ENCODE data around the gene SBF2.
"Not testable (repeated sequence)": the region's sequence is repeated elsewhere in the genome, so short reads cannot be mapped to it uniquely, and the experiment has no call there.

Gene SBF2

DNA sequence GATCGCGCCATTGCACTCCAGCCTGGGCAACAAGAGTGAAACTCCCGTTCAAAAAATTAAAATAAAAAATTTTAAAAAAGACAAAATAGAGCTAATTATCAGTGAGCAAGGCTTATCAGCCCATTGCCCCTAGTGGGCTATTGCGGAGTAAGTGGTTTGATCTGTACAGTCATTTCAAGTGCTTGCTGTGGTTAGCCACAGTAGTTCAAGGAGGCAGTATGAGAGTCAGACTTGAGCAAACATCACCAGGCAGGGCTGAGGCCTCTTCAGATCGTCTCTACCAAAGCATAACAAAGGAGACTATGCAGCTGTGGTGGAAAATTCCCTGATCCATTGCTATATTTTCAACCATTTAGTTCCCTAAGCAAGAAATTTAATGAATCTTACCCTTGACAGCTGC lies 4.3 kb upstream of the SBF2 start:
- no peak for DNase-seq

DNA sequence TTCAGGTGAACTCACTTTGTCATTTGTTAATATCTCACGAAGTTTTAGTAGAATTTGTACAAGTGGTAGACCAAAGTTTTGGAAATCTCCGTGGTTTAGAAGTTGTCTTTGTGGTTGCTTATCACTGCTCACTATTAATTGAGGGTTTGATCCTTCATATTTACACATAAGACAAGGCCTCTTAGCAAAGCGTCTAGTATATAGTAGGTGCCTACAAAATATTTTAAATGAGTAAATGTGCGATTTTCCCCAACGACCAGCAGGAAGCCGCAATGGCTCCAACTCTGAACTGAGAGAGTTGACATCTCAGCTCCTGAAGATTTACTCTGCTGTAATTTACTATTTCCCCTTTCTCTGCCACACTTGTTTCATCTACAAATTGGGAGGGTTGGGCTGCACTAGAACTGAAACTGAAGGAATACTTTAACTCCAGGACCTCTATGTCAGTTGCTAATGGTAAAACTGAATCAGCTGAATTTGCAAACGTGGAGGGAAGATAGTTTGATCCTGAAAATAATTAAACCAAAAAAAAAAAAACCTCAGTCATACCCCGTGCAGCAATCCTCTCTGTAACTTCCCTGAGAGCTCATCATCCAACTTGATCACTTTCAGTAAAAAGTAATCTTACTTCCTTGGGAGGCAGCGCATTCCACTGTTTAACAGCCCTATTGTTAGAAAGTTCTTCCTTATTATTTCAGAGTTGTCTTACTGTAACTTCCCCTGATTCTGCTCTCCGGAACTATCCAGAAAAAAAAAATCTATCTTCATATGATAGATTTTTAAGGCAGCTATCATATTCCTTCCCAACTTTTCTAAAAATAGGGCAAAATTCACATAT lies 1.3 kb upstream of the SBF2 start:
- no peak for DNase-seq

DNA sequence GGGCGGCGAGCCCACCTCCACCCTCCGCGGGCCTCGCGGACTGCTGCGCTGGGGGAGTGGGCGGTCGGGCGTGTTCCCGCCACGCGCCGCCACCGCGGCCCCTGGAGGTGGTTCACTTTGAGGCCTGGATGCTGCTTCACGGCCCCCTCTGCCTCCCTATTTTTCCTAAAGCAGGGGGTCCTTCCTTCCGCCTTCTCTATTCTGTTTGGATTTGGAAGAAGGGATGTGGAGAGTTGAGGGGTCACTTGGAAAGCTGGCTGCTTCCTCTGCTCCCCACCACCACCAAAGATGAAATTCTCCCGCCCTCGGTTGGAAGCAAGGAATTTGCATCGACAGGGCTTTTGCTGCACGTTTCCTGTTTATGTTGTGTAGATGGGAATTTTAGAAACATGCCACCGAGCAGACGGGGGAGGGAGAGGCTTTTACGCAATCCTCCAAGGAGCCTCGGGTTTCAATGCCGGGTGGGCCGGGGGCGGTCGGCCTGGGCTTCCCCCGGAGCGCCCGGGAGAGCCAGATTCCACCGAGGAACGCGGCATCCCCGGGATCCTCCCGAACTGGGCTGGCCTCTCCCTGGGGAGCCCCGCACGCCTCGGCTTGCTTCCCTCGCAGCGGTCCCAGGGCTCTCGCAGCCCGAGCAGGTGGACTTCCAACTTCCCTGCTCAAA lies 403 bp upstream of the SBF2 start:
- no peak for DNase-seq

DNA sequence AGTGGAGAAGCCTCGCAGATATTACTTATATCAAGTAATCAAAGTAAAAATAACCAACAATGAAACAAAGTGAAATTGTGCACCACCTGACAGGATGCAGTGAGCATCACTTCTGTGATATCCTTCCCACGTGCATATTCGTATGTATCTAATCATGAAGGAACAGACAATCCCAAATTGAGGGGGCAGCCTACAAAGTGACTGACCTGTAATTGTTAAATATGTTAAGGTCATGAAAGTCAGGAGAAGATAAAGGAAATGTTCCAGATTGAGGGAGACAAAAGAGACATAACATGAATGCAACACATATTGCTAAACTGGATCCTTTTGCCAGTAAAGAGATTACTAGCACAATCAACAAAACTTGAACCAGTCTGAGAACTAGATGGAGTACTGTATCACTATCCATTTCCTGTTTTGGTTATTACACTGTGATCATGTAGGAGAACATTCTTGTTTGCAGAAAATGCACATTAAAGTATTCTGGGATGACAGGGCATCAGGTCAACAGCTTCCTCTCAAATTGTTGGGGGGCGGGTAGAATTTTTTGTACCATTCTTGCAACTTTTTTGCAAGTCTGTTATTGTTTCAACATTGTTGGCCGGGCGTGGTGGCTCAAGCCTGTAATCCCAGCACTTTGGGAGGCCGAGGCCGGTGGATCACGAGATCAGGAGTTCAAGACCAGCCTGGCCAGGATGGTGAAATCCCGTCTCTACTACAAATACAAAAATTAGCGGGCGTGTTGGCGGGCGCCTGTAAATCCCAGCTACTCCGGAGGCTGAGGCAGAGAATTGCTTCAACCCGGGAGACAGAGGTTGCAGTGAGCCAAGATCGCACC lies 2.0 kb downstream of the SBF2 start:
- DNase-seq: no peak

DNA sequence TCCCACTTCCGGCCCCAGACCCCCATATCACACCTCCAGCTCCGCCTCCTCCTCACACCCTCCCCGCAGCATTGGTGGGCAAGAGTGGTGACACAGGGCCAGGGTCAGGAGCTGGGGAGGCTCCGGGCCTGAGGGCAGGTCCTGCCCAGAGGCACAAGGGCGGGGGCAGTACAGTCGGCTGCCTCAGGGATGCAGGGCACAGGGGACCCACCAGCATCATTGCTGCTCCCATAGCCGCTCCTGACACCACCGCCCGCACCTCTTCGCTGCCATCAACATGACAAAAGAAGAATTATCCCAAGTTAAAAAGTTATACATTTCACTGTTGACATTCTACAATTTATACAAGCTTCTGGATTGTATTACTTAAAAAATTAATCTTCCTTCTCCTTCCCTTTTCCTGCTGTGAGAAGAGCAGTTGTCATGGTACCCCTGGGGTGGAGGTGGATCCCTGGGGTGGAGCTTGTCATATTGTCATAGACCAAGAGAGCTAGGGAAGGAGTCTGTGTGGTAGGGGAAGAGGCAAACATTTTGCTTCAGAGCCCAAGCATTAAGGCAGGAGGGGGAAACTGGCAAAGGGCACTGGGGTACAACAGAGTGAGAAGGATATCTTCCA lies 4.1 kb downstream of the SBF2 start:
- no peak for DNase-seq

DNA sequence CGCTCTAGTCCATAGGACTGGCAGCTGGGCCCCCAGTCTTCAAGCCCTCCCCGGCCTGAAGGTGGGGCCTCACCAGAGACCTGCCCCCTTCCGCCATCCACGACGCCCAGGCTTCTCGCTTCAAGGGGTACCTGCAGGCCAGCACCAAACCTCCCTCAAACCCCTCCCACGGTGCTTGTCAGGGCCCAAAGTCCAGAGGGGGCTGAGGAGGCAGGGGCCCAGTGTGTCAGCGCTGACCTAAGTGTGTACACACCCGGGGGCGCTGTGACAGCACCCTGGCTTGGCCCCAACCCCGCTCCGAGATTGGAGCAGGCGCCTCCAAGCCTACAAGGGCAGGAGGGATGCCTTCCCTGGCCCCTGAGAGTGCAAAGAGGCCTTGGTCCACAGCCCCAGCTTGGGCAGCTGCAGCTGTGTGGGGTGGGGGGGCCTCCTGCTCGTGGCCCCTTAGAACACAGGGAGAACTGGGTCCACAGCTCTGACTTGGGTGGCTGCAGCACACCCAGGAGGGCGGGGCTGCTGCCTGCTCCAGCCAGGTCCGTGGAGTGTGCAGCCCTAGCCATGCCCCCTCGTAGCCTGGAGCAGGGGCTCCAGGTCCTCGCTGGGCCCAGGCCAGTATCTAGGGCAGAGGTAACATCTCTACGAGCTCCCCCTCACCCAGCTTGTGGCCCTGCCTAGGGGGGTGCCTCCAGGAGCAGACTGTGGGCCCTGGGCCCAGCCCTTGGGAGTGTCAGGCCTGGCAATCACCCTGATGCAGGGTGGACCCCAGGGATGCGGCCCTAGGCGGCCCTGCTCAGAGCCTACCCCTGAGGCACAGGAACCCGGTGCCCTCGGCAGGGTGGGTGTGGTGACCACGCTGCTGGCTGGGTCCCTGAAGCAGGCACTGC lies 4.9 kb downstream of the SBF2 start:
- no peak for DNase-seq

DNA sequence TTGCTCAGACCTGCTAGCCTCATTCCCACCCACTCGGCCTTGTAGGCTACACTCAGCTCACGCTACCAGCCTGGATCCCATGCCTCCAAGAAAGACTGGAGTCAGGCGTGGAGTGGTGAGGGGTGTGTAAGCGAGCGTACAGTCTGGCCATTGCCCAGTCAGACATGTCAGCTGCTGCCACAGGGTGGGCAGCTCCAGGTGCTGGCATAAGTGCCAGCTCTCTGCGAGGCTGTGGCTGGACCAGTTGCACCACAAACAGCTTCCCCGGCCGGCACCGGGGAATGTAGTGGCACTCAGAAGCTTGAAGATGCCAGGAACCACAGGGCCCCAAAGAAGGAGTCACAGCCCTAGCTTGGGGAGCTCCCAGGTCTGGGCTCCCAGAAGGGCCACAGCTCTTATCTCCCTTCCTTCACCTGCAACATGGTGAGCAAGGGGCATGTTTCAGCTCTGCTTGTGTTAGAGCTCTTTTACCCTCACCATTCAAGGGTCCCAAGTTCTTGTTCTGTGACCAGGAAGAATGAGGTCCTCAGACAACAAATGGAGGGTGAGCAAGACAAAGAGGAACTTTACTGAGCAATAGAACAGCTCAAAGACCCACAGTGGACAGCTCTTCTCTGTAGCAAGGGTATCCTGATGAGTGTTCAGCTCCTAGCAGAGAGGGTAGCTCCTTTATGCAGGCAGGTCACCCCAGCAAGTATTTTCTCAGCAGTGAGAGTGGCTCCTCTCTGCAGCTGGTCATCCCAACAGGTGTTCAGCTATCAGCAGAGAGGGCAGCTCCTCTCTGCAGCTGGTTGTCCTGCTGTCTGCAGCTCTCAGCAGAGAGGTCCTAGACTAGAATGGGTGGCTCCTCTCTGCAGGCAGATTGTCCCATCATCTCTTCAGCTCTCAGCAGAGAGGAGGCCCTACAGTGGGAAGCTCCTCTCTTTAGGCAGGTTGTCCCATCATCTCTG lies 6.0 kb downstream of the SBF2 start:
- DNase-seq: no peak

DNA sequence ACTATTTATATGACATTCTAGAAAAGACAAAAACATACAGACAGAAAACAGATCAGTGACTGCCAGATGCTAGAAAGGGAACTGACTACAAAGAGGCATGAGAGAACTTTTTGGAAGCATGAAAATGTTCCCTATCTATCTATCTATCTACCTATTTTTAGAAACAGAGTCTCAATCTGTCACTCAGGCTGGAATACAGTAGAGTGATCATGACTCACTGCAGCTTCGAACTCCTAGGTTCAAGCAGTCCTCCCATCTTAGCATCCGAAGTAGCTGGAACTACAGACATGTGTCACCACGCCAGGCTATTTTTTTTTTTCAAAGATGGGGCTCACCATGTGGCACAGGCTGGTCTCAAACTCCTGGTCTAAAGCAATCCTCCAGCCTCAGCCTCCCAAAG lies 6.9 kb downstream of the SBF2 start:
- no peak for DNase-seq

DNA sequence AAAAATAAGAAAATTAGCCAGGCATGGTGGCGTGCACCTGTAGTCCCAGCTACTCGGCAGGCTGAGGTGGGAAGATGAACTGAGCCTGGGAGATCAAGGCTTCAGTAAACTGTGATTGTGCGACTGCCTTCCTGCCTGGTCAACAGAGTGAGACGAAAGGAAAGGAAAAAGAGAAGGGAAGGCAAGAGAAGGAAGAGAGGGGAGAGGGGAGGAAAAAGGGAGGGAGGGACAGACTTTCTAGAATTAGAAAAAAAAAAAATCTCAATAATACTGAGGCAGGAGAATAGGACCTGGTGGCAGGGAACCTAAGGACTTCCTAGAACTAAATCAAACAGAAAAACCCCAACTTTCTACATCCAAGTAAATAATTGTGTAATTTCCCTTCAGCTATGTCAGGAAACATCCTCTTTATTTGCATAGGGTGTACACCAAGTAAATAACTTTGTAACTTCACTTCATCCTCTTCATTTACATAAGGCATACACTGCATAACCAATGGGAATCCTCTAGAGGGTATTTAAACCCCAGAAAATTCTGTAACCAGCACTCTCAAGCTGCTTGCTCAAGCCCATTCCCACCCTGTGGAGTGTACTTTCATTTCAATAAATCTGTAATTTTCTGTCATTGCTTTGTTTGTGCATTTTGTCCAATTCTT lies 8.7 kb downstream of the SBF2 start:
- DNase-seq: no peak

DNA sequence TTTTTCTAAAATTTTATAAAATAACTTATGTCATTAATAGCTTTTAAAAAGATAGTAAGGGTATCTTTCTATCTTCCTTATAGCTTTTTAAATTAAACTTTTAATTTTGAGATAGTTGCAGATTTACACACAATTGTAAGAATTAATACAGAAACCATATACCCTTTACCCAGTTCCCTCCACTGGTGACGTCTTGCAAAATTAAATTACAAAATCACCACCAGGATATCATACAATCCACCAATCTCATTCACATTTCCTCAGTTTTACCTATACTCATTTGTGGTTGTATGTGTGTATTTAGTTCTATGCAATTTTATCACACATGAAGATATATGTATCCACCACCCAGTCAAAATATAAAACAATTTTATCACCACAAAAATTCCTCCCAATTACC lies 10.0 kb downstream of the SBF2 start:
- DNase-seq: no peak

DNA sequence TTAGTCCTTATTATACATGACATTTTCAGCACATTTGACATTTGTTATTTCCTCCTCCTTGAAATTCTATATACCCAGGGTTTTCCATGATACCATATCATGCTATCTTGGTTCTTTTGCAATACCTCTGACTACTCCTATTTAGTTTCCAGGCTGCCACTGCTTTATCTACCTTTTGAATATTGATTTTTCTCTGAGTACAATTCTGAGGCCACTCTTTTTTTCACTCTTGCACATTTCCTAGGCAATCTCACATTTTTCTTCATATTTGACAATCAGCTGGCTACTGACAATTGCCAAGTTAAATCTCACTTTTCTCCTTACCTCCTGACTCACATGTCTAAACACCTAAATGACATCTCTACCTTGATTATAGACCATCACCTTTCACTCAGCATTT lies 11.9 kb downstream of the SBF2 start:
- no peak for DNase-seq

DNA sequence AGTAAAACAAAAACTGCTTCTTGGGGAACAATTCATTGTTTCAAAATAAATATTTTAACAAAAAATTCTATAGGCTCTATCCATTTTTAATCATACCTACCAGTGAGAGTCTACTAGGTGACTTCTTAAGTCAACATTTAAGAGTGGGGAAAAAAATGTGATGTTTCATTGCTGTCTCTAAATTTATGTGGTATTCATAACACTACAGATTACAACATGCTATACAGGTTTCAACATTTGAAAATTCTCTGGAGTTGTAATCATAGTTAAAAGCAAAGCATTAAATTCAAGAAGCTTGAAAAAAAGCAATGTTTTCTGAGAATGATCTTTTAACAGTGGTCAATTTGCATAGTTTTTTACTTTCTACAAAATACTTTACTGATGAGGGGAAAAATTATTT lies 18.3 kb downstream of the SBF2 start:
- DNase-seq: no peak

DNA sequence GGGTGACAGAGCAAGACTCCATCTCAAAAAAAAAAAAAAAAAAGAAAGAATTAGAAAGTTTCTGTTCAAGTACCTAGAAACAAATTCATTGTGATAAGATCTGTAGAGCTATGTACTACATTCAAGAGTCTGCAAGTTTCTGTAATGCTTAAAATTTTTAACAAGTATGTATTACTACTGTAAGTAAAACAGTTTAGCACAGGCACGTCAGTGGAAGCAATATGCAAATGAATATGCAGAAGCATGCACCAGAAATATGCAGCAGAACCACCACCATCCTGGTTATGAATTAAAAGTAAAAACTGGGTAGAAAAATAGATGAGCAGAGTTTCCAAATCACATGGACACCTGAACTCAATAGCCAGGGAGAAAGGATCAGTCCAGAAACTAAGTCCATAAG lies 19.3 kb downstream of the SBF2 start:
- no peak for DNase-seq

DNA sequence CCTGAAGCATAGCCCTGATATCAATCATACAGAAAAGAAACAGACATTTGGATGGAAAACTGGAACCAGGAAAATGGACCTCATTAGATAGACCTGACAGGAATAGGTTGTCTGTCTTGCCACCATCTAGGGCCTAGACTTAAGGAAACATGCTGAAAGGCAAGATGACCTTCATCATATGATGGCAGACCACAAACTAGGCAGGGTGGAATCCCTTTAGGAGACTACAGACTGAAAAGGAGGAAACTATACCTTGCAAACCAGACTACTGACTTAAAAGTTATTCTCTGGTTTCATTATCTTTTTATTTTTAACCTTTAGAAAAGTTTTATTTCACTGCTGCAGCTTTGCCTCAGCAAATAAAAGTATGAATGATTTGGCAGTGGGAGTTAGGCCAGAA lies 20.3 kb downstream of the SBF2 start:
- DNase-seq: no peak

DNA sequence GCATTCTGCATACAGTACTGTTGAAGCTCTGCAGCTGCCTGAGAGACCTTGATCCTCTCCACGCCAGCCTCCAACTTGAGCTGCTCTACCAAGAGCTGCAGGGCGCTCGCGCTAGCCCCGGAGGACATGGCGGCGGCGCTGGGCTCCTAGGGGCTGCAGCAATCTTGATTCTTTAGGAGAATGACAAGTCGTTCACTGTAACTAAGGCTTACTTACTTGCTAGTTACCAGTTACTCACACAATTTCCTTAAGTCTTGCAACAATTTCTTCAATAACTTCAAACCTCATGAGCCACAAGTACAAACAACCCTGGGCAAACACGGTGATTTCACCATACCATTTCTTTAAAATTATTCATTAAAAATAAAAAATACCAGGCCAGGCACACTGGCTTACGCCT lies 21.9 kb downstream of the SBF2 start:
- DNase-seq: no peak

DNA sequence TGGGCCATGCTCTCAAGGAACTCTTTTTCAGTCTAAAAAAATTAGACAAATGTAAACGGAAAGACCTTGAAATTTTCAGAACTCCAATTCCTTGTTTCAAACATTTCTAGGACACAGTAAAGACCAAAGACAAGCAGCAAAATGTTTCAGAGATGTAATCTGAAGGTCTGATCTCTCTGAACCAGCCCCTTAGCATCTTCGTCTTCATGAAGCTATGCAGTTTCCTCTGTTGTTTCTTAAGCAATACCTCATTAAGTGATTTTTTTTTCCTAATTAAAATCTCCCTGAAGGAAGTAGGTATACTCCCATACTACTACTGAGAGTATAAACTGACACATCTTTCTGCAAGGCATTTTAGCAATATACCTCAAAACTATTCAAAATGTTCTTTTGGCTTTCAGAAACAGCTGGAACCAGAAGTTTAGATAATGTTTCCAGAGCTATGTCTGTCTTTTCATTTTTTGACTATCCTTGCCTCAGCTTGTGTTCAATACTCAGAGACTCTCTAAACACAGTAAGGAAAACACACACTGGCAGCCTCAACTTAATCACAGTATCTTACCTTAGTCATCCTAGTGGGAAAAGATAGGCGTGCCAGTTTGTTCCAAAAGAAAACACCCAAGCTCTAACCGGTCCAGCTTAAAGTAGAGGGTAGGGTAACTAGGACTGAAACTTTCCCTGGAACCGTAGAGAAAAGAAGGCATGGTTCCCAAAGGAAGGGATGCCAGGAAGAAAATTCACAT lies 25.1 kb downstream of the SBF2 start:
- DNase-seq: no peak

DNA sequence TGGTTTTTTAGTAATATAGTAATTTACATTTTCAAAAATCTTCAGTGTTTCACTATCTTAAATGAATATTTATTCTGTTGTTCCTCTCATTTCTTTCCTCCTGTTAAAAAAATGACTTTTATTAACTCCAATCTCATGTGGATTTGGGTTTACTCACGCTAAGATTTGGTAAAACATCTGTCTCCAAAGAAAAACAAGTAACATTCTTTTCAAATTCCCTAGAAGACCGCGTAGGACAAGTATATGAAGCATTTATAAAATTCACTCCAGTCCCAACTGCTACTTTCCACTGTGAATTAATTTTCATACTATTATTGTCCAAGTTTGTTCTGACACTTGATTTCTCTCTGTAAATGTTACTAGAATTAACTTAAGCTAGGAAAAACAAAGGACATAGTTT lies 26.2 kb downstream of the SBF2 start:
- DNase-seq: no peak

DNA sequence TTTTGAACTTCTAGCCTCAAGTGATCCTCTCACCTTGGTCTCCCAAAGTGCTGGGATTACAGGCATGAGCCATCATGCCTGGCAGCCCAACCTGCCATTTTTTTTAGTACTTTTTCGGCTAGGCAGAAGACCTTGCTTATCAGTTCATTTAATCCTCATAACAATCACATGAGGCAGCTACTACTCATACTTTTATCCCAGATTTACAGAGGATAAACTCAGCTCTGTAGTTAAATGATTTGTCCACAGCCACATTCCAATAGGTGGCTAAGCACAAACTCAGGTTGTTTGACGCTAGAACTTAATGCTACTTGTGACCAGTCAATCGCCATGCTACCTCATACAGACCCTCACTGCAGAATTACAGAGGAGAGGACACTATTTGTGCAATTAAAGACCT lies 28.1 kb downstream of the SBF2 start:
- DNase-seq: no peak

DNA sequence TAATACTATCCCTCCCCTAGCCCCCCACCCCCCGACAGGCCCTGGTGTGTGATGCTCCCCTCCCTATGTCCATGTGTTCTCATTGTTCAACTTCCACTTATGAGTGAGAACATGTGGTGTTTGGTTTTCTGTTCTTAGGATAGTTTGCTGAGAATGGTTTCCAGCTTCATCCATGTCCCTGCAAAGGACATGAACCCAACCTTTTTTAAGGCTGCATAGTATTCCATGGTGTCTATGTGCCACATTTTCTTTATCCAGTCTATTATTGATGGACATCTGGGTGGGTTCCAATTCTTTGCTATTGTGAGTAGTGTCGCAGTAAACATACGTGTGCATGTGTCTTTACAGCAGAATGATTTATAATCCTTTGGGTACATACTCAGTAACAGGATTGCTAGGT lies 29.3 kb downstream of the SBF2 start:
- DNase-seq: not testable (repeated sequence)

DNA sequence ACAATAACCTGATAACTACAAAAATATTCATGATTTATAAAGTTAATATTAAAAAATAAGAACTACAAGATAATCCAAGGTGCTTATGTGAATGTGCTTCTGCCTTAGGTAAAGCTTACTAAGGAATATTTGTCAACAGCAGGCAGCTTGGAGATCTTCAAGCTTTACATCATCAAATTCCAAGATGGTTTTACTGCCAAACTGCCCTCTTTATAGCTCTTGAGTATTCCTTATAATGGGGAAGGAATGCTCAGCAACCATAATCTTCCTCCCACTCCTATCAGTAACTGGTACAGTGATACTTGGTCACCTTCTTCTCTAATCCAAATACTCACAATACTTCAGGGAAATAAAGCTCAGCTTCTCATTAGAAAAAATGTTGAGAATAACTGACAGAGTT lies 30.1 kb downstream of the SBF2 start:
- DNase-seq: no peak

Measured in GF-D8 (cell line).